NCI-H69 (cell line): ENCODE measurements around the gene FSCN2.
A peak's percentile ranks its signal among the peaks of the same experiment; 100 is the strongest.
"Not testable (repeated sequence)": the region's sequence is repeated elsewhere in the genome, so short reads cannot be mapped to it uniquely, and the experiment has no call there.

Experiments
- DNase-seq: peaks from one replicate; lab custom pipeline; 2025; lab: John Stamatoyannopoulos, UW

FSCN2 gene

GRCh38 chr17:81528384-81528650 is 140 bp downstream of the FSCN2 start:
- DNase-seq, result no peak

GRCh38 chr17:81528651-81529436 is 667 bp downstream of the FSCN2 start:
- DNase-seq, result peak; percentile 78

GRCh38 chr17:81529437-81529803 is 1.2 kb downstream of the FSCN2 start:
- no peak for DNase-seq

GRCh38 chr17:81531013-81531412 is 2.8 kb downstream of the FSCN2 start:
- not testable (repeated sequence) for DNase-seq

- DNase-seq, result not testable (repeated sequence)
Measured at GRCh38 chr17:81531998-81532404, 3.8 kb downstream of the FSCN2 start.

- no peak for DNase-seq
Measured at GRCh38 chr17:81532490-81533287, 4.5 kb downstream of the FSCN2 start.

- DNase-seq, result no peak
Measured at GRCh38 chr17:81533339-81534141, 5.4 kb downstream of the FSCN2 start.

- peak; percentile 60 for DNase-seq
Measured at GRCh38 chr17:81534157-81535006, 6.2 kb downstream of the FSCN2 start.

GRCh38 chr17:81535007-81535328 is 6.8 kb downstream of the FSCN2 start:
- DNase-seq, result no peak

GRCh38 chr17:81535480-81536298 is 7.5 kb downstream of the FSCN2 start:
- no peak for DNase-seq

- no peak for DNase-seq
Measured at GRCh38 chr17:81536299-81537290, 8.4 kb downstream of the FSCN2 start.

GRCh38 chr17:81537343-81537855 is 9.2 kb downstream of the FSCN2 start:
- DNase-seq, result no peak

- peak; percentile 97 for DNase-seq
Measured at GRCh38 chr17:81537856-81538555, 9.8 kb downstream of the FSCN2 start.

GRCh38 chr17:81538651-81539570 is 10.7 kb downstream of the FSCN2 start:
- DNase-seq, result no peak

- DNase-seq, result no peak
Measured at GRCh38 chr17:81539571-81539900, 11.4 kb downstream of the FSCN2 start.

- DNase-seq, result no peak
Measured at GRCh38 chr17:81539961-81540675, 11.9 kb downstream of the FSCN2 start.

- DNase-seq, result no peak
Measured at GRCh38 chr17:81540676-81541027, 12.5 kb downstream of the FSCN2 start.
